Thyroid gland (tissue), 4 donors: ENCODE results near the gene MEIOB.

Source experiments
- POLR2A ChIP-seq, 2 donors: fragments of 450-650 bp; IDR thresholded peaks; one replicate each; pipeline ENCODE4 v1.6.1; 2017; ENCODE audit warnings: antibody characterized with exemption in 2 of 2, mild to moderate bottlenecking in 2 of 2, moderate library complexity in 1 of 2
- TF ChIP-seq, protein P1 (sequence below), 6 experiments: fragments of 200-600 bp in 3 of 6; fragments of 450-650 bp in 3 of 6; sonication (generic) in 3 of 6; IDR thresholded peaks; one replicate each; pipeline ENCODE4 v1.5.1; 2016 to 2019; ENCODE audit warnings: antibody characterized with exemption in 6 of 6, mild to moderate bottlenecking in 2 of 6, inconsistent platforms in 1 of 6, moderate library complexity in 1 of 6

DNA sequence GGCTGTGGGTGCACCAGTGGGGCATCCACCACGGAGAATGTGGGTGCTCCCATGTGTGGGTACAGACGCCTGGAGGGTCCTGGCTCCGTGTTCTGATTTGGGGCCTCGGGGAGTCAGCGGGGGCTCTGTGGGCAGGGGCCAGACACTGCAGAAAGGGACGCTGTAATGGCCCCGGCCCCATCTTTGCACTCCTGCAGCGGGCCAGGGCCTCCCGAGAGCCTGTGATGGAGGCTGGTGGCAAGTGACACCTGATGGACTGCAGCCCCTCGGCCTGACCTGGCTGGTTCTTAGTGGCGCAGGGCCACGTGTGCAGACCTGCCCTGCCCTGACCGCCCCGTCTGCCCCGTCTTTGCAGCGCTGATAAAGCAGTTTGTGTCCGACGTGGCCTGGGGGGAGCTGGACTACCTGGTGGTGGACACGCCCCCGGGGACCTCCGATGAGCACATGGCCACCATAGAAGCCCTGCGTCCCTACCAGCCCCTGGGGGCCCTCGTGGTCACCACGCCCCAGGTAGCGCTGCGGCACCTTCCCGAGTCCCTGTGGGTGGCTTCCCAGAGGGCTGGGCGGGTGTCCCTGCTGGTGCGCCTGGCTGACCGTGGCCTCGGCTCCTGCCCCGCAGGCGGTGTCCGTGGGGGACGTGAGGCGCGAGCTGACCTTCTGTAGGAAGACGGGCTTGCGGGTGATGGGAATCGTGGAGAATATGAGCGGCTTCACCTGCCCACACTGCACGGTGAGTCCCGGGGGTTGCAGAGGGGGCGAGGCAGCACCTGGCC lies 84.5 kb downstream of the MEIOB start:
- TF ChIP-seq, protein P1, sequence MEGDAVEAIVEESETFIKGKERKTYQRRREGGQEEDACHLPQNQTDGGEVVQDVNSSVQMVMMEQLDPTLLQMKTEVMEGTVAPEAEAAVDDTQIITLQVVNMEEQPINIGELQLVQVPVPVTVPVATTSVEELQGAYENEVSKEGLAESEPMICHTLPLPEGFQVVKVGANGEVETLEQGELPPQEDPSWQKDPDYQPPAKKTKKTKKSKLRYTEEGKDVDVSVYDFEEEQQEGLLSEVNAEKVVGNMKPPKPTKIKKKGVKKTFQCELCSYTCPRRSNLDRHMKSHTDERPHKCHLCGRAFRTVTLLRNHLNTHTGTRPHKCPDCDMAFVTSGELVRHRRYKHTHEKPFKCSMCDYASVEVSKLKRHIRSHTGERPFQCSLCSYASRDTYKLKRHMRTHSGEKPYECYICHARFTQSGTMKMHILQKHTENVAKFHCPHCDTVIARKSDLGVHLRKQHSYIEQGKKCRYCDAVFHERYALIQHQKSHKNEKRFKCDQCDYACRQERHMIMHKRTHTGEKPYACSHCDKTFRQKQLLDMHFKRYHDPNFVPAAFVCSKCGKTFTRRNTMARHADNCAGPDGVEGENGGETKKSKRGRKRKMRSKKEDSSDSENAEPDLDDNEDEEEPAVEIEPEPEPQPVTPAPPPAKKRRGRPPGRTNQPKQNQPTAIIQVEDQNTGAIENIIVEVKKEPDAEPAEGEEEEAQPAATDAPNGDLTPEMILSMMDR (IDR thresholded peaks at IDR 0.05): no peak
- TF ChIP-seq POLR2A (IDR thresholded peaks at IDR 0.05): no peak
